AG04450 (cell line): ENCODE results near the gene PRMT6. TPM values are rescaled to one million over a fixed set of nuclear protein-coding genes. Genes with fewer than 3 reads are reported as not detected.
"Not testable (repeated sequence)": the region's sequence is repeated elsewhere in the genome, so short reads cannot be mapped to it uniquely, and the experiment has no call there.

Experiments
- CTCF ChIA-PET: fragments of 300-600, 350-600 bp; formaldehyde crosslinking; extraction: SDS; loops from one replicate; lab custom pipeline; 2022; ENCODE audit warnings: antibody characterized with exemption, inconsistent platforms; lab: Charles Lee
- POLR2A ChIA-PET: fragments of 350-600 bp; formaldehyde crosslinking; extraction: SDS; loops from one replicate; lab custom pipeline; 2021; ENCODE audit warnings: antibody characterized with exemption, inconsistent platforms; lab: Yijun Ruan, JAX
- DNase-seq: peaks from one replicate; pipeline ENCODE4 v3.0.0-alpha.2; 2011; ENCODE audit warnings: low read depth, low spot score
- H3K27ac ChIP-seq: one replicate; pipeline ENCODE4 v1.5.1; 2012; ENCODE audit warnings: low read depth, low read length, control low read depth
- H3K27me3 ChIP-seq: one replicate; pipeline ENCODE4 v1.6.0; 2012; ENCODE audit warnings: low read length; ENCODE audit not compliant: control insufficient read depth, insufficient read depth
- H3K4me3 ChIP-seq: 2 replicates; pipeline ENCODE4 v1.5.1; 2011; ENCODE audit warnings: mild to moderate bottlenecking, low read depth, low read length, control low read depth
- H3K9me3 ChIP-seq: 2 replicates; pipeline ENCODE4 v1.5.1; 2012; ENCODE audit warnings: low read length; ENCODE audit not compliant: control insufficient read depth, insufficient read depth
- CTCF ChIP-seq: IDR thresholded peaks from 2 replicates; pipeline ENCODE4 v1.5.1; 2011; ENCODE audit warnings: low read depth, low read length, control low read depth, inconsistent platforms
- polyA plus RNA-seq: library from polyadenylated mRNA; depleted of rRNA; stranded (reverse); fragments of >200 nt; gene quantifications from 2 replicates; pipeline ENCODE4 v1.2.3, GENCODE V29; 2011

The PRMT6 gene
- polyA plus RNA-seq, 1 experiment, result 14.9 TPM

DNA sequence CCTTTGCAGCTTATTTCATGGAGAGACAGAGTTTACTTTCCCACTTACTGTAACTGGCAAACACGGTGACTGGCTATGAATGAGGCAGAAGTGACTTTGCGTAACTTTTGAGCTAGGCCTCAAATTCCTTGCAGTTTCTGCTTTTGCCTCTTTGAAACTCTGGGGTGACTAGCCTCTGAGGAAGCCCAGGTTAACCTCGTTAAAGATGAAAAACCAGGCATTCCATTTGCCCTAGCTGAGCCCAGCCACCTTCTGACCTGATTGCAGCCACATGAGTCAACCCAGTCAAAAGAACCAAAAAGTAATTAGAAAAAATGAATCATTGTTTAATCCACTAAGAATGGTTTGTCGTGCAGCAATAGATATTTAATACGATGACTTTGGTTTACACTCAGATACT, 20.4 kb downstream of the PRMT6 start:
- no peak overlapping the region for H3K27ac ChIP-seq
- ChIA-PET POLR2A (no interaction called here), CTCF (no interaction called here)
- no peak for TF ChIP-seq CTCF
- no peaks in the 10 kb centered on the region for H3K27me3 ChIP-seq
- peak; percentile 23 for DNase-seq
- H3K9me3 ChIP-seq, result no peaks in the 10 kb centered on the region
- H3K4me3 ChIP-seq, result no peak overlapping the region

DNA sequence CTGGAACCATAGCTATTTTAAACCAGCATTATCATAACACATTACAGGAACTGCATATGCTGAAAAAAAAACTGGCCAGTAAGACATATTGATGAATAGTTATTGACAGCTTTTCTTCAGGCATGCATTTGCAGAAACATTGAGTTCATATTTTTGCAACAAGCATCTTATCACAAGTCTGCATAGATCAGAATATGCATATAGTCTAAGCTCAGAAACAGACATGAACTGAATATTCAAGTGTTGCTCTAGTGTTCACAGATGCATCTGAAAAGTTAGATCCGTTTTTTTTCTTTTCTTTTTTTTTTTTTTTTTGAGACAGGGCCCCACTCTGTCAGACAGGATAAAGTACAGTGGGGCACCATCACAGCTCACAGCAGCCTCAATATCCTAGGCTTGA, 22.8 kb downstream of the PRMT6 start:
- TF ChIP-seq CTCF, result no peak
- Histone ChIP-seq H3K27ac (no peak overlapping the region), H3K4me3 (no peak overlapping the region), H3K27me3 (no peaks in the 10 kb centered on the region), H3K9me3 (no peaks in the 10 kb centered on the region)
- POLR2A ChIA-PET, result interaction anchor here (0.8 kb wide), 1 partner anchor 23 kb away, joined by 3 read pairs; the partner anchor contains the start of gene PRMT6
- no peak for DNase-seq
- CTCF ChIA-PET, result interaction anchor here (0.9 kb wide), 1 partner anchor 63 kb away, joined by 3 read pairs; no protein-coding TSS in a partner anchor

DNA sequence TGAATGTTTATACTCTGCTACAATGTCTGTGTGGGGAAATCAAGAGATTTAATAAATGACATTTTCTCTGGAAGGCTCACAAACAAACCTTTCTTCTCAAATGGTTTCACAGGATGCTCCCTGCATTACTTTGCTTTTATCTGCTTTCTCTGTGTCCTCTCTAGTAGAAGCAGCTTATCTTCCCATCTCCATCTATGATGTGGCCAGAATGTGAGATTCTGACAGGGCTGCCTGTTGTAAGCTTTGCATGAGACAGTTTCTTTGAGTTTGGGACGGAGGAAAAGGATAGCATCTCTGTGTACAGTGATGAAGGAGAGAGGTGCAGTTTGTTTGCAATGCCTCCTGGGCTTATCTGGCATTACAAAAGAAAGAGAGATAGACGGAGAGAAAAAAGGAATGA, 24.6 kb downstream of the PRMT6 start:
- no peak for TF ChIP-seq CTCF
- CTCF ChIA-PET, result no interaction called here
- POLR2A ChIA-PET, result no interaction called here
- DNase-seq, result no peak
- H3K9me3 ChIP-seq, result no peaks in the 10 kb centered on the region
- H3K4me3 ChIP-seq, result no peak overlapping the region
- H3K27ac ChIP-seq, result no peak overlapping the region
- no peaks in the 10 kb centered on the region for H3K27me3 ChIP-seq

GRCh38 chr1:107091418-107091817, 34.9 kb downstream of the PRMT6 start:
- ChIA-PET POLR2A (no interaction called here), CTCF (interaction anchor here (0.6 kb wide), 1 partner anchor 264 kb away, joined by 4 read pairs; no protein-coding TSS in a partner anchor)
- DNase-seq, result no peak
- H3K9me3 ChIP-seq, result no peaks in the 10 kb centered on the region
- no peaks in the 10 kb centered on the region for H3K27me3 ChIP-seq
- TF ChIP-seq CTCF, result no peak
- no peak overlapping the region for H3K4me3 ChIP-seq
- H3K27ac ChIP-seq, result no peak overlapping the region

DNA sequence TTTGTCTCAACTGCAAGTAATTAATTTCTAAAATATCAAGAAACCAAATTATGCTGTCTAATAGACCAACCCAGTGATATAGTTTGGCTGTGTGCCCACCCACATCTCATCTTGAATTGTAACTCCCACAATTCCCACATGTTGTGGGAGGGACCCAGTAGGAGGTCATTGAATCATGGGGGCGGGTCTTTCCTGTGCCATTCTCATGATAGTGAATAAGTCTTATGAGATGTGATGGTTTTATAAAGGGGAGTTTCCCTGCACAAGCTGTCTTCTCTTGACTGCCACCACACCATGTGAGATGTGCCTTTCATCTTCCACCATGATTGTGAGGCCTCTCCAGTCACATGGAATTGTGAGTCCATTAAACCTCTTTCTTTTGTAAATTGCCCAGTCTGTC, 36.9 kb downstream of the PRMT6 start:
- DNase-seq, H3K4me3 ChIP-seq, CTCF ChIA-PET, H3K27me3 ChIP-seq, POLR2A ChIA-PET, H3K9me3 ChIP-seq, H3K27ac ChIP-seq: not testable (repeated sequence)

DNA sequence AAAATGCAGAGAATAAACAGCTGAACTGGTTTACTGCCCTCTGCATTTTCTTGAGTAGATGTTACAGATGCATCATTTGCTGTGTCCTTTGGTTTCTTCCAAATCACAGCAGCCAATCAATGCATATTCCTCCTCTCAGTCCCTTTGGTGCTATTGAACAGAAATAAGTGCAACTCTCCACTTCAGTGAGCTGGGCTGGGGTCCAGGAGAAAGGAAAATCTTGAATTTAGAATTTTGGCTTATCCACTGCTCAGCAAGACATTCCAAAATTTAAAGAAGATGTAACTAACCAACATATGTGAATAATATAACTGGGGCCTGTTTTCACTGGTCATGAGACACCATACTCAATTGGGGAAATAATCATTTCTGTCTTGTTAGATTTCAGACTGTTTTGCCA, 39.2 kb downstream of the PRMT6 start:
- Histone ChIP-seq H3K4me3 (no peak overlapping the region), H3K27me3 (no peaks in the 10 kb centered on the region), H3K27ac (no peak overlapping the region), H3K9me3 (no peaks in the 10 kb centered on the region)
- ChIA-PET CTCF (no interaction called here), POLR2A (no interaction called here)
- DNase-seq, result no peak
- TF ChIP-seq CTCF, result no peak
